NCI-H524 (cell line): ENCODE results near the gene PGPEP1.
"Not testable (repeated sequence)": the region's sequence is repeated elsewhere in the genome, so short reads cannot be mapped to it uniquely, and the experiment has no call there.

ENCODE experiments used
- DNase-seq, 2 experiments: peaks; one replicate each; lab custom pipeline; 2025; lab: John Stamatoyannopoulos, UW

PGPEP1 gene

GRCh38 chr19:18390065-18390907 is 49.9 kb downstream of the PGPEP1 start:
- DNase-seq = peak; percentile 65 to 86

GRCh38 chr19:18391509-18392075 is 51.2 kb downstream of the PGPEP1 start:
- no peak for DNase-seq

GRCh38 chr19:18392417-18392816 is 52.0 kb downstream of the PGPEP1 start:
- DNase-seq = no peak

- no peak for DNase-seq
These were observed 52.5 kb downstream of the PGPEP1 start for GRCh38 chr19:18392926-18393325.

GRCh38 chr19:18393836-18394235 is 53.4 kb downstream of the PGPEP1 start:
- DNase-seq = no peak

- no peak for DNase-seq
These were observed 56.3 kb downstream of the PGPEP1 start for GRCh38 chr19:18396471-18397241.

- peak in 1 of 2 experiments; percentile 44 for DNase-seq
These were observed 57.1 kb downstream of the PGPEP1 start, which contains the start of gene LRRC25 for GRCh38 chr19:18397242-18398202. Gene LRRC25, minus strand, starts transcription at chr19:18397622. Its CDS starts 659 bp downstream, at chr19:18396963.

- DNase-seq = no peak
These were observed 58.6 kb downstream of the PGPEP1 start for GRCh38 chr19:18399008-18399407.

- DNase-seq = peak; percentile 22 to 65
These were observed 61.2 kb downstream of the PGPEP1 start for GRCh38 chr19:18401580-18402112.

GRCh38 chr19:18402455-18403248 is 62.3 kb downstream of the PGPEP1 start:
- not testable (repeated sequence) for DNase-seq

- DNase-seq = not testable (repeated sequence)
These were observed 65.4 kb downstream of the PGPEP1 start for GRCh38 chr19:18405754-18406153.

GRCh38 chr19:18406749-18407148 is 66.4 kb downstream of the PGPEP1 start:
- DNase-seq = no peak

GRCh38 chr19:18408053-18408476 is 67.7 kb downstream of the PGPEP1 start:
- DNase-seq = peak in 1 of 2 experiments; percentile 48

GRCh38 chr19:18412610-18413239 is 72.3 kb downstream of the PGPEP1 start:
- DNase-seq = peak; percentile 26 to 38

- no peak for DNase-seq
These were observed 74.2 kb downstream of the PGPEP1 start for GRCh38 chr19:18414504-18415177.

GRCh38 chr19:18415178-18415867 is 74.9 kb downstream of the PGPEP1 start:
- no peak for DNase-seq

GRCh38 chr19:18416778-18417249 is 76.4 kb downstream of the PGPEP1 start:
- DNase-seq = peak; percentile 78 to 84
